ENCODE data around the gene PALLD.

The PALLD gene

GRCh38 chr4:168528131-168528949, 31.5 kb downstream of the PALLD start:
- no peak for DNase-seq

- DNase-seq, result no peak
Observed at GRCh38 chr4:168529257-168529656, 32.4 kb downstream of the PALLD start.

- no peak for DNase-seq
Observed at GRCh38 chr4:168531305-168531704, 34.5 kb downstream of the PALLD start.

- no peak for DNase-seq
Observed at GRCh38 chr4:168534535-168534934, 37.7 kb downstream of the PALLD start.

- no peak for DNase-seq
Observed at GRCh38 chr4:168535689-168536088, 38.8 kb downstream of the PALLD start.

GRCh38 chr4:168536448-168536847, 39.6 kb downstream of the PALLD start:
- no peak for DNase-seq

- DNase-seq, result no peak
Observed at GRCh38 chr4:168537086-168537485, 40.2 kb downstream of the PALLD start.

- no peak for DNase-seq
Observed at GRCh38 chr4:168537571-168537970, 40.7 kb downstream of the PALLD start.

GRCh38 chr4:168538632-168539031, 41.8 kb downstream of the PALLD start:
- DNase-seq, result no peak

GRCh38 chr4:168540086-168540485, 43.2 kb downstream of the PALLD start:
- DNase-seq, result no peak

GRCh38 chr4:168540503-168541265, 43.8 kb downstream of the PALLD start:
- no peak for DNase-seq

GRCh38 chr4:168541266-168541953, 44.6 kb downstream of the PALLD start:
- no peak for DNase-seq

GRCh38 chr4:168549143-168549542, 52.3 kb downstream of the PALLD start:
- no peak for DNase-seq

GRCh38 chr4:168550064-168550766, 53.4 kb downstream of the PALLD start:
- DNase-seq, result no peak

GRCh38 chr4:168551211-168551610, 54.4 kb downstream of the PALLD start:
- no peak for DNase-seq

- peak; percentile 3 for DNase-seq
Observed at GRCh38 chr4:168551945-168552695, 55.3 kb downstream of the PALLD start.

- DNase-seq, result no peak
Observed at GRCh38 chr4:168553714-168554370, 57.0 kb downstream of the PALLD start.

- no peak for DNase-seq
Observed at GRCh38 chr4:168555437-168555836, 58.6 kb downstream of the PALLD start.

GRCh38 chr4:168557658-168558057, 60.8 kb downstream of the PALLD start:
- no peak for DNase-seq

GRCh38 chr4:168558599-168558998, 61.7 kb downstream of the PALLD start:
- DNase-seq, result no peak
